ENCODE data around the gene DDR2. TPM values are rescaled to one million over a fixed set of nuclear protein-coding genes. Genes with fewer than 3 reads are reported as not detected.
"Not testable (repeated sequence)": the region's sequence is repeated elsewhere in the genome, so short reads cannot be mapped to it uniquely, and the experiment has no call there.

The DDR2 gene
- 10 to 100 TPM; 19.1 to 23.1 (median 21.0) TPM for polyA plus RNA-seq (ENCODE audit: insufficient read length in 3 of 3)
- long read RNA-seq, donor 1: 0 reads
- long read RNA-seq, donor 2: 0 reads
- long read RNA-seq, donor 3: 0 reads
- long read RNA-seq, donor 4, full-length matches to known transcripts: 1 of 1 reads
- long read RNA-seq, donor 4, partial matches to known transcripts: 0 of 1 reads
- long read RNA-seq, donor 4, other reads (novel, unspliced or antisense): 0 of 1 reads
- long read RNA-seq, donor 5: 0 reads
- long read RNA-seq, donor 6, partial matches to known transcripts: 0 of 1 reads
- long read RNA-seq, donor 6, other reads (novel, unspliced or antisense): 0 of 1 reads
- long read RNA-seq, donor 7, full-length matches to known transcripts: 1 of 1 reads
- long read RNA-seq, donor 7, partial matches to known transcripts: 0 of 1 reads
- long read RNA-seq, donor 7, other reads (novel, unspliced or antisense): 0 of 1 reads
- long read RNA-seq, donor 8, partial matches to known transcripts: 0 of 1 reads
- long read RNA-seq, donor 8, other reads (novel, unspliced or antisense): 0 of 1 reads
- long read RNA-seq, donor 9, partial matches to known transcripts: 7 of 7 reads
- long read RNA-seq, donor 9, other reads (novel, unspliced or antisense): 0 of 7 reads
- long read RNA-seq, donor 10: 0 reads
- long read RNA-seq, donor 11: 0 reads
- long read RNA-seq, donor 12: 0 reads
- long read RNA-seq, donor 13, partial matches to known transcripts: 0 of 3 reads
- long read RNA-seq, donor 13, other reads (novel, unspliced or antisense): 0 of 3 reads
- long read RNA-seq, donor 14: 0 reads
- long read RNA-seq, donor 15: 0 reads
- long read RNA-seq, donor 16, partial matches to known transcripts: 0 of 3 reads
- long read RNA-seq, donor 16, other reads (novel, unspliced or antisense): 0 of 3 reads

- peak in 8 of 11 donors; percentile 42 to 76 (median 59) for DNase-seq (ENCODE audit: extremely low read depth in 1 of 11, low read depth in 9 of 11, low spot score in 4 of 11)
Measured at GRCh38 chr1:162632217-162632666, at the start of gene DDR2. TSS of gene DDR2 (plus strand) at chr1:162632464. CDS start at chr1:162719064, 86,600 bp downstream.

- DNase-seq (ENCODE audit: extremely low read depth in 1 of 11, low read depth in 9 of 11, low spot score in 4 of 11): not testable (repeated sequence)
Measured at GRCh38 chr1:162582901-162583300, 49.4 kb upstream of the DDR2 start.

GRCh38 chr1:162585101-162585500 is 47.2 kb upstream of the DDR2 start:
- not testable (repeated sequence) for DNase-seq (ENCODE audit: extremely low read depth in 1 of 11, low read depth in 9 of 11, low spot score in 4 of 11)

GRCh38 chr1:162587347-162587746 is 44.9 kb upstream of the DDR2 start:
- DNase-seq (ENCODE audit: extremely low read depth in 1 of 11, low read depth in 9 of 11, low spot score in 4 of 11): no peak

- DNase-seq (ENCODE audit: extremely low read depth in 1 of 11, low read depth in 9 of 11, low spot score in 4 of 11): no peak
Measured at GRCh38 chr1:162587761-162588260, 44.5 kb upstream of the DDR2 start.

GRCh38 chr1:162590101-162590500 is 42.2 kb upstream of the DDR2 start:
- DNase-seq (ENCODE audit: extremely low read depth in 1 of 11, low read depth in 9 of 11, low spot score in 4 of 11): no peak

- no peak for DNase-seq (ENCODE audit: extremely low read depth in 1 of 11, low read depth in 9 of 11, low spot score in 4 of 11)
Measured at GRCh38 chr1:162590686-162591085, 41.6 kb upstream of the DDR2 start.

GRCh38 chr1:162596514-162597170 is 35.6 kb upstream of the DDR2 start:
- no peak for DNase-seq (ENCODE audit: extremely low read depth in 1 of 11, low read depth in 9 of 11, low spot score in 4 of 11)

GRCh38 chr1:162599451-162599850 is 32.8 kb upstream of the DDR2 start:
- no peak for DNase-seq (ENCODE audit: extremely low read depth in 1 of 11, low read depth in 9 of 11, low spot score in 4 of 11)

- not testable (repeated sequence) for DNase-seq (ENCODE audit: extremely low read depth in 1 of 11, low read depth in 9 of 11, low spot score in 4 of 11)
Measured at GRCh38 chr1:162603117-162603516, 29.1 kb upstream of the DDR2 start.

GRCh38 chr1:162605225-162605927 is 26.9 kb upstream of the DDR2 start:
- DNase-seq (ENCODE audit: extremely low read depth in 1 of 11, low read depth in 9 of 11, low spot score in 4 of 11): no peak

GRCh38 chr1:162609306-162609705 is 23.0 kb upstream of the DDR2 start:
- no peak for DNase-seq (ENCODE audit: extremely low read depth in 1 of 11, low read depth in 9 of 11, low spot score in 4 of 11)

- no peak for DNase-seq (ENCODE audit: extremely low read depth in 1 of 11, low read depth in 9 of 11, low spot score in 4 of 11)
Measured at GRCh38 chr1:162612606-162613400, 19.5 kb upstream of the DDR2 start.

GRCh38 chr1:162616848-162617247 is 15.4 kb upstream of the DDR2 start:
- no peak for DNase-seq (ENCODE audit: extremely low read depth in 1 of 11, low read depth in 9 of 11, low spot score in 4 of 11)

GRCh38 chr1:162617513-162617912 is 14.8 kb upstream of the DDR2 start:
- DNase-seq (ENCODE audit: extremely low read depth in 1 of 11, low read depth in 9 of 11, low spot score in 4 of 11): no peak

GRCh38 chr1:162619076-162619475 is 13.2 kb upstream of the DDR2 start:
- no peak for DNase-seq (ENCODE audit: extremely low read depth in 1 of 11, low read depth in 9 of 11, low spot score in 4 of 11)

GRCh38 chr1:162621256-162621655 is 11.0 kb upstream of the DDR2 start:
- peak in 2 of 11 donors; percentile 10 to 25 for DNase-seq (ENCODE audit: extremely low read depth in 1 of 11, low read depth in 9 of 11, low spot score in 4 of 11)

GRCh38 chr1:162625679-162626078 is 6.6 kb upstream of the DDR2 start:
- DNase-seq (ENCODE audit: extremely low read depth in 1 of 11, low read depth in 9 of 11, low spot score in 4 of 11): no peak
